ENCODE data around the gene KIFC1. TPM values are rescaled to one million over a fixed set of nuclear protein-coding genes. Genes with fewer than 3 reads are reported as not detected.

The KIFC1 gene
- total RNA-seq, 6 experiments from 2014 or later: 20.6 to 43.5 (median 38.6) TPM

DNA sequence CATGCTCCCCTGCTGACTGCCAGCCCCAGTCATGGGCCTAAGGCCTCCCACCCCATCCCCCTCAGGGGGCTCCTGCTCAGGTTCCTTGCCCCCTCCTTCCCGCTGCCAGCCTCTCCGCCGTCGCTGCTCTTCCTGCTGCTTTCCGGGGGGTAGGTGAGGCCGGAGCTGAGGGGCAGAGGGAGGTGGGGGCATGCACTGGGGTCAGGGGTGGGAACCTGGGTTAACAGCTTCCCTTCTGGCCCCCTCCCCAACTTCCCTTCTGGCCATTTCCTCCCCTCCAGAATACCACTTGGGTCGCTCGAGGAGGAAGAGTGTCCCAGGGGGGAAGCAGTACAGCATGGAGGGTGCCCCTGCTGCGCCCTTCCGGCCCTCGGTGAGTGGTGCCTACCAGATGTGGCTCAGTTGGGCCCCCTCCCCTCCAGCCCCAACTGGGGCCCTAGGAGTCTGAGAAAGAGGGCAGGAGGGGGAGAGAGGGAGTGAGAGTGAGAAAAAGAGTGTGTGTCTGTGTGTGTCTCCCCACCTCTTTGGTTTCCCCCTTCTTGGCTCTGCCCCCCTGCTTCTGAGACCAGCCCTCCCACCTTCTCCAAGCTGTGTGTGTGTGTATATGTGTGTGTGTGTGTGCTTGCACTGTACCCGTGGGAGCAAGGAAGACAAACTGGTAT lies 40.4 kb downstream of the KIFC1 start:
- DNase-seq: no peak
- Mint-ChIP-seq H3K4me1 (ENCODE audit: low read depth) (peaks cover 61% of the 10 kb centered on the region), H3K27me3 (ENCODE audit: insufficient read depth) (peaks cover 3% of the 10 kb centered on the region; the same call in 1 of the 2 replicates), H3K4me3 (no peak overlapping the region), H3K27ac (peak overlapping the region; percentile 72), H3K9me3 (no peaks in the 10 kb centered on the region), H3K36me3 (ENCODE audit: low read depth) (peaks cover 18% of the 10 kb centered on the region; the same call in 1 of the 2 replicates)
- TF ChIP-seq, protein P1, sequence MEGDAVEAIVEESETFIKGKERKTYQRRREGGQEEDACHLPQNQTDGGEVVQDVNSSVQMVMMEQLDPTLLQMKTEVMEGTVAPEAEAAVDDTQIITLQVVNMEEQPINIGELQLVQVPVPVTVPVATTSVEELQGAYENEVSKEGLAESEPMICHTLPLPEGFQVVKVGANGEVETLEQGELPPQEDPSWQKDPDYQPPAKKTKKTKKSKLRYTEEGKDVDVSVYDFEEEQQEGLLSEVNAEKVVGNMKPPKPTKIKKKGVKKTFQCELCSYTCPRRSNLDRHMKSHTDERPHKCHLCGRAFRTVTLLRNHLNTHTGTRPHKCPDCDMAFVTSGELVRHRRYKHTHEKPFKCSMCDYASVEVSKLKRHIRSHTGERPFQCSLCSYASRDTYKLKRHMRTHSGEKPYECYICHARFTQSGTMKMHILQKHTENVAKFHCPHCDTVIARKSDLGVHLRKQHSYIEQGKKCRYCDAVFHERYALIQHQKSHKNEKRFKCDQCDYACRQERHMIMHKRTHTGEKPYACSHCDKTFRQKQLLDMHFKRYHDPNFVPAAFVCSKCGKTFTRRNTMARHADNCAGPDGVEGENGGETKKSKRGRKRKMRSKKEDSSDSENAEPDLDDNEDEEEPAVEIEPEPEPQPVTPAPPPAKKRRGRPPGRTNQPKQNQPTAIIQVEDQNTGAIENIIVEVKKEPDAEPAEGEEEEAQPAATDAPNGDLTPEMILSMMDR (IDR thresholded peaks at IDR 0.05): no peak

DNA sequence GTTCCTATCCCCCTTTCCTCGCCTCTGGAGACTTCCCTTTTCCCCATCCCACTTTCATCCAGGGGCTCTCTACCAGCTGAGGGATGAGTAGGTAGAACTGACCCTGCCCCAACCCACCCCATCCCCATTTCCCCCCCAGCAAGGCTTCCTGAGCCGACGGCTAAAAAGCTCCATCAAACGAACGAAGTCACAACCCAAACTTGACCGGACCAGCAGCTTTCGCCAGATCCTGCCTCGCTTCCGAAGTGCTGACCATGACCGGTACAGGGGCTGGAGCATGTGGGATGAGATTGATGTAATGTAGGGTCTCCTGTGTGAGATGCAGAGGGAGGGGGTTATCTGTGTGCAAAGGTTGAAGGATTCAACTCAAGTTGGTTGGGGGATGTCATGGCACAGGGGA lies 40.9 kb downstream of the KIFC1 start:
- no peaks in the 10 kb centered on the region for H3K9me3 Mint-ChIP-seq
- H3K36me3 Mint-ChIP-seq (ENCODE audit: low read depth): peaks cover 23% of the 10 kb centered on the region; the same call in 1 of the 2 replicates
- peaks cover 3% of the 10 kb centered on the region; the same call in 1 of the 2 replicates for H3K27me3 Mint-ChIP-seq (ENCODE audit: insufficient read depth)
- no peak overlapping the region for H3K4me3 Mint-ChIP-seq
- TF ChIP-seq, protein P1 (IDR thresholded peaks at IDR 0.05): no peak
- no peak for DNase-seq
- peaks cover 55% of the 10 kb centered on the region for H3K4me1 Mint-ChIP-seq (ENCODE audit: low read depth)
- H3K27ac Mint-ChIP-seq: peak overlapping the region; percentile 72

DNA sequence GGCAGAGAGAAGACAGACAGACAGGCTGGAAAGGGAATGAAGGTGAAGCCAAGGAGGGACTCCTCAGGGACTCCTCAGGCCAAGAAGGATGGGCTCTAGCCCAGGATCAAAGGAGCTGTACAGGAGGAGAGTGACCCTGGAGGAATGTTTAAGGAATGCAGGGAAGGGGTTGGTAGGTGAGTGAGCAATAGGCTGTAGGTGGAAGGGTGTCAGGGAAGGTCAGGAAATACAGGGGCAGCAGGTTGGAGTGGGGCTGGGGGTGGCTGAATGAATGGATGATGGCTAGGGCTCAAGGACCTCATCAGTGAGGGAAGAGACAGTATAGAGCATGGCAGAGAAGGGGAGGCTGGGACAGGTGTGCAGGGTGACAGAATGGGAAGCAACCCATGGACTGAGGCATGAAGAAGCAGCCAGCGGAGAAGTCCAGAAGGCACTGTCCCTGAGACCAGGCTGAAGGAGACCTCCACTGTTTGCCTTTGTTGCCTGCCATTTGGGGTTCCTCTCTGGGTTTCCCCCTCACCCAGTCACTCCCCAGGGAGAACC lies 41.4 kb downstream of the KIFC1 start:
- peaks cover 54% of the 10 kb centered on the region for H3K4me1 Mint-ChIP-seq (ENCODE audit: low read depth)
- H3K27ac Mint-ChIP-seq: peak overlapping the region; percentile 27
- peaks cover 26% of the 10 kb centered on the region; the same call in 1 of the 2 replicates for H3K36me3 Mint-ChIP-seq (ENCODE audit: low read depth)
- TF ChIP-seq, protein P1 (IDR thresholded peaks at IDR 0.05): no peak
- H3K4me3 Mint-ChIP-seq: no peak overlapping the region
- no peak for DNase-seq
- H3K27me3 Mint-ChIP-seq (ENCODE audit: insufficient read depth): peaks cover 3% of the 10 kb centered on the region; the same call in 1 of the 2 replicates
- H3K9me3 Mint-ChIP-seq: no peaks in the 10 kb centered on the region

DNA sequence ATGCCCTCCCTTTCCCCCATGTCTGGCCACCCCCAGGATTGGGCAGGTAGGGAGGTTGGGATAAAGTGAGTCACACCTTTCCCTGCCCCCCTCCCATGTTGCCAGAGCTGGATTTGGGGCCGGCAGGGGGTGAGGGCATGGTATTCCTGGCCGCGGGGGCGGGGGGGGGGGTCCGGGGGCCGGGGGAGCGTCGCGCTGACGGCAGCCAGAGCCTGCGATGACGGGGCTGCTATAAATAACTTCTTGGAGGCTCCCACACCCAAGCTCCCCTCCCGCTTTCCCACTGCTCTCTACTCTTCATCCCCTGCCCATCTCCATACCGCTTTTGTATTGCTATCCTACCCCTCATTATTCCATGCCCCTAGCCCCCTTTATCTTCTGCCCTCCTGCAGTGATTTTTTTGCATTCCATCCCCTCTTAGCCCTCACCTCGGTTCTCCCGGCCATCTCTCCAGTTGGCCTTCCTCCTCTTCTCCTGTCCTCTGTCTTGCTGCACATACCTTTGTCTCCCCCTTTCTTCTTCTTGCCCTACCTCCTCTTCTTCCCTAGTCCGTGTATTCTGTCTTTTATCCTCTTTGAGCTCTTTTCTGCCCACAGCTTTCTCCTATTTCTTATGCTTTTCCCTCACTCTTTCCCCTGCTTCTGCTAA lies 42.0 kb downstream of the KIFC1 start:
- DNase-seq: no peak
- TF ChIP-seq, protein P1 (IDR thresholded peaks at IDR 0.05): no peak
- peak overlapping the region; percentile 59 for H3K27ac Mint-ChIP-seq
- H3K27me3 Mint-ChIP-seq (ENCODE audit: insufficient read depth): no peaks in the 10 kb centered on the region; the same call in 1 of the 2 replicates
- H3K4me1 Mint-ChIP-seq (ENCODE audit: low read depth): peaks cover 49% of the 10 kb centered on the region
- H3K36me3 Mint-ChIP-seq (ENCODE audit: low read depth): peaks cover 32% of the 10 kb centered on the region; the same call in 1 of the 2 replicates
- H3K9me3 Mint-ChIP-seq: no peaks in the 10 kb centered on the region
- no peak overlapping the region for H3K4me3 Mint-ChIP-seq

GRCh38 chr6:33434961-33435360 lies 43.3 kb downstream of the KIFC1 start:
- TF ChIP-seq, protein P1 (IDR thresholded peaks at IDR 0.05): no peak
- Mint-ChIP-seq H3K27ac (no peak overlapping the region), H3K36me3 (ENCODE audit: low read depth) (peaks cover 39% of the 10 kb centered on the region; the same call in 1 of the 2 replicates), H3K4me1 (ENCODE audit: low read depth) (peaks cover 48% of the 10 kb centered on the region), H3K9me3 (no peaks in the 10 kb centered on the region), H3K4me3 (no peak overlapping the region), H3K27me3 (ENCODE audit: insufficient read depth) (no peaks in the 10 kb centered on the region; the same call in 1 of the 2 replicates)
- DNase-seq: no peak
